ENCODE data around the gene KCNK7.

Gene KCNK7

GRCh38 chr11:65573391-65574079 lies 22.1 kb downstream of the KCNK7 start:
- Mint-ChIP-seq H3K27me3 (ENCODE audit: low read depth, poor library complexity) (peaks cover 18% of the 10 kb centered on the region), H3K9me3 (no peaks in the 10 kb centered on the region), H3K36me3 (ENCODE audit: low read depth) (no peaks in the 10 kb centered on the region), H3K27ac (no peak overlapping the region), H3K4me3 (peak overlapping the region; percentile 83), H3K4me1 (peaks cover 79% of the 10 kb centered on the region)
- DNase-seq, result no peak
- TF ChIP-seq, protein P1, sequence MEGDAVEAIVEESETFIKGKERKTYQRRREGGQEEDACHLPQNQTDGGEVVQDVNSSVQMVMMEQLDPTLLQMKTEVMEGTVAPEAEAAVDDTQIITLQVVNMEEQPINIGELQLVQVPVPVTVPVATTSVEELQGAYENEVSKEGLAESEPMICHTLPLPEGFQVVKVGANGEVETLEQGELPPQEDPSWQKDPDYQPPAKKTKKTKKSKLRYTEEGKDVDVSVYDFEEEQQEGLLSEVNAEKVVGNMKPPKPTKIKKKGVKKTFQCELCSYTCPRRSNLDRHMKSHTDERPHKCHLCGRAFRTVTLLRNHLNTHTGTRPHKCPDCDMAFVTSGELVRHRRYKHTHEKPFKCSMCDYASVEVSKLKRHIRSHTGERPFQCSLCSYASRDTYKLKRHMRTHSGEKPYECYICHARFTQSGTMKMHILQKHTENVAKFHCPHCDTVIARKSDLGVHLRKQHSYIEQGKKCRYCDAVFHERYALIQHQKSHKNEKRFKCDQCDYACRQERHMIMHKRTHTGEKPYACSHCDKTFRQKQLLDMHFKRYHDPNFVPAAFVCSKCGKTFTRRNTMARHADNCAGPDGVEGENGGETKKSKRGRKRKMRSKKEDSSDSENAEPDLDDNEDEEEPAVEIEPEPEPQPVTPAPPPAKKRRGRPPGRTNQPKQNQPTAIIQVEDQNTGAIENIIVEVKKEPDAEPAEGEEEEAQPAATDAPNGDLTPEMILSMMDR (IDR thresholded peaks at IDR 0.05), result no peak

DNA sequence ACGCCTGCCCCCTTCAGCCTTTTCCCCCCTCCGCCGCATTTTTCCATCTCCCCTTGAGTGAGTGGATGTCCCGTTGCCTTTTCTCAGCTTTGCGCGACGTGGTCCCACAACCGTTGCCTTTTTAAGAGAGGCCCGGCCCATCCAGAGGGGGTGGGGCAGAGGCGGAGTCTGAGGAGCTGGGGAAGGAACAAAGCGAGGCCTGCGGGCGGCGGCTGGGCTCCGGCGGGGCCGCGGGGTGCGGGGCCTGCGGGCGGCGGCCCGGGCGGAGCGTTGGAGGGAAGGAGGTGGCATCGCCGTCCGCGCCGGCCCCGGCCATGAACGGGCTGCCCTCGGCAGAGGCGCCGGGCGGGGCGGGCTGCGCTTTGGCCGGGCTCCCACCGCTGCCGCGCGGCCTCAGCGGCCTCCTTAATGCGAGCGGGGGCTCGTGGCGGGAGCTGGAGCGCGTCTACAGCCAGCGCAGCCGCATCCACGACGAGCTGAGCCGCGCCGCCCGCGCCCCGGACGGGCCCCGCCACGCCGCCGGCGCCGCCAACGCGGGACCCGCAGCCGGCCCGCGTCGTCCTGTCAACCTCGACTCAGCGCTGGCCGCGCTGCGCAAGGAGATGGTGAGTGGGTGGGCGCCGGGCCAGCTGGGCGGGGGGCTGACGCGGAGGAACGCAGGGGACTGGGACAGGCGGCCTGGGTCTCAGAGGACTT lies 23.1 kb downstream of the KCNK7 start, which contains the start of gene FAM89B:
TSS of gene FAM89B (plus strand) at position 183 of the 696 bp plus-strand sequence. CDS start at position 315, 132 bp downstream.
- no peaks in the 10 kb centered on the region for H3K36me3 Mint-ChIP-seq (ENCODE audit: low read depth)
- DNase-seq, result peak; percentile 86
- TF ChIP-seq, protein P1 (IDR thresholded peaks at IDR 0.05), result no peak
- H3K9me3 Mint-ChIP-seq, result no peaks in the 10 kb centered on the region
- peak within 1 kb of the TSS; percentile 94 for H3K27ac Mint-ChIP-seq
- peaks cover 18% of the 10 kb centered on the region for H3K27me3 Mint-ChIP-seq (ENCODE audit: low read depth, poor library complexity)
- peaks cover 76% of the 10 kb centered on the region for H3K4me1 Mint-ChIP-seq
- peak within 1 kb of the TSS; percentile 97 for H3K4me3 Mint-ChIP-seq

DNA sequence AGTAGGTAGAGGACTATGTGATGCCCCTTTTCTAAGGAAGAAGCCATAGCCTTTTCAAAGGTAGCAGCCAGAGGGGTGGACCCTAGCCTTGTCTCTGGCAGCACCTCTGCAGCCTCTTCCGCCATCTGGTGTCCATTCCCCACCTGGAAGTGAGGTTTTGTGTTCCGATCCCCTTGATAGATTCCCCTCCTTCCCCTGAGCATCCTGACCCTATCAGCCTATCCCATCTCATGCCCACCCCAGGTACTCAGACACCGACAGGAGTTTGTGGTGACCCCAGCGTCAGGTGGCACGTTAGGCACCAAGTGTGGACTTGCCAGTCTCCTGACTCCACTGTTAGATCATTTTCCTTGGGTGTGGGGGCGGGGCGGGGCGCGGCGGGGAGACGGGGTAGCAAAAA lies 23.7 kb downstream of the KCNK7 start:
- peak overlapping the region; percentile 97 for H3K4me3 Mint-ChIP-seq
- H3K27me3 Mint-ChIP-seq (ENCODE audit: low read depth, poor library complexity), result peaks cover 18% of the 10 kb centered on the region
- H3K4me1 Mint-ChIP-seq, result peaks cover 77% of the 10 kb centered on the region
- peak overlapping the region; percentile 94 for H3K27ac Mint-ChIP-seq
- H3K36me3 Mint-ChIP-seq (ENCODE audit: low read depth), result no peaks in the 10 kb centered on the region
- TF ChIP-seq, protein P1 (IDR thresholded peaks at IDR 0.05), result peak; percentile 23
- H3K9me3 Mint-ChIP-seq, result no peaks in the 10 kb centered on the region
- DNase-seq, result no peak

DNA sequence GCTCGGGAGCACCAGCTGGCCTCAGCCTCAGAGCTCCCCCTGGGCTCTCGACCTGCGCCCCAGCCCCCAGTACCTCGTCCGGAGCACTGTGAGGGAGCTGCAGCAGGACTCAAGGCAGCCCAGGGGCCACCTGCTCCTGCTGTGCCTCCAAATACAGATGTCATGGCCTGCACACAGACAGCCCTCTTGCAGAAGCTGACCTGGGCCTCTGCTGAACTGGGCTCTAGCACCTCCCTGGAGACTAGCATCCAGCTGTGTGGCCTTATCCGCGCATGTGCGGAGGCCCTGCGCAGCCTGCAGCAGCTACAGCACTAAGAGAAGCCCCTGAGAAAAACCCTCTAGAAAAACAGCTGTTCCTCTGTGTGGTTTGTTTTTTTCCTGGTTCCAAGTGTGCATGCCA lies 24.2 kb downstream of the KCNK7 start:
- Mint-ChIP-seq H3K9me3 (no peaks in the 10 kb centered on the region), H3K27me3 (ENCODE audit: low read depth, poor library complexity) (peaks cover 14% of the 10 kb centered on the region), H3K36me3 (ENCODE audit: low read depth) (no peaks in the 10 kb centered on the region), H3K27ac (peak overlapping the region; percentile 94), H3K4me3 (peak overlapping the region; percentile 97), H3K4me1 (peaks cover 77% of the 10 kb centered on the region)
- TF ChIP-seq, protein P1 (IDR thresholded peaks at IDR 0.05), result no peak
- no peak for DNase-seq

DNA sequence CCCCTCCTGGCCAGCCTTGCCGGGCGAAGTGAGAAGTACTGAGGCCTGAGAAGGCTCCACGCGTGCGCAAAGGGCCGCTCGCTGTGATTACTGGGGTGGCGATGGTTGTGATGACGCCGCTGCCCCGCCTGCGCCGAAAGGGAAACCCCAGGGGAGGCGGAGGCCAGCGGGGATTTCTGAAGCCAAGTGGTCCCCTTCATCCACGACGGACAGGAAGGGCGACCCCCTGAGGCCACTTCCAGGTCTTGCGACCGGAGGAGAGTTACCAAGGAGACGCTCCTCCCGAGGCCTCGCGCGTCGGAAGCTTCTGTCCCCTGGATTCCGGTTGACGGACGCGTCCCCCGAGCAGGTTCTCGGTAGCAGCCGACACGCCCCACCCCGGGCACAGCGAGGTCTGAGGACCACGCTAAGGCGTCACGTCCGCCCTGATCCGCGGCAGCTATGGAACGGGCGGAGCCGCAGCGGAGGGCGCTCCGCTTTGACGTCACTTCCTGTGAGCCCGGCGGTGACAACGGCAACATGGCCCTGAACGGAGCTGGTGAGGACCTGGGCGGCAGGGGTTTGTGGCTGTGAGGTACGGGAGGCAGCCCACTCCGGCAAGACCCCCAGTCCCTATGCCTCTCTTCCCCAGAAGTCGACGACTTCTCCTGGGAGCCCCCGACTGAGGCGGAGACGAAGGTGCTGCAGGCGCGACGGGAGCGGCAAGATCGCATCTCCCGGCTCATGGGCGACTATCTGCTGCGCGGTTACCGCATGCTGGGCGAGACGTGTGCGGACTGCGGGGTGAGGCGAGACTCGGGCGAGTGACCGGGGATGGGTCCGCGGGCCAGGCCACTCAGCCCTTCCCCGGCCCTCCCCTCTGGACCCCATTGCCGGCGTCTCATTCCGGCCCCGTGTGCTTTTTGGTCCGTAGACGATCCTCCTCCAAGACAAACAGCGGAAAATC lies 25.4 kb downstream of the KCNK7 start, which contains the start of gene ZNRD2:
TSS of gene ZNRD2 (plus strand) at position 505 of the 946 bp plus-strand sequence. CDS start at position 520, 15 bp downstream.
- TF ChIP-seq, protein P1 (IDR thresholded peaks at IDR 0.05), result peak; percentile 63
- Mint-ChIP-seq H3K27me3 (ENCODE audit: low read depth, poor library complexity) (peaks cover 10% of the 10 kb centered on the region), H3K4me1 (peaks cover 83% of the 10 kb centered on the region), H3K27ac (peak within 1 kb of the TSS; percentile 98), H3K9me3 (no peaks in the 10 kb centered on the region), H3K4me3 (peak within 1 kb of the TSS; percentile 97), H3K36me3 (ENCODE audit: low read depth) (no peaks in the 10 kb centered on the region)
- peak; percentile 97 for DNase-seq

All from nephron progenitor cell (in vitro differentiated cells).